Gastroesophageal sphincter (tissue), 4 donors: ENCODE results near the gene IFT80. TPM values are rescaled to one million over a fixed set of nuclear protein-coding genes. Genes with fewer than 3 reads are reported as not detected.

Source experiments
- ATAC-seq: fragments of 150-250 bp; one replicate; pipeline ENCODE4 v1.9.1; 2016; ENCODE audit warnings: mild to moderate bottlenecking, moderate library complexity
- H3K27ac ChIP-seq, 4 donors: fragments of 200-600 bp; sonication (generic) in 3 of 4; 1 replicate in 3 of 4; 2 replicates in 1 of 4; pipeline ENCODE4 v1.5.1; 2016 to 2019
- H3K27me3 ChIP-seq: fragments of 200-600 bp; sonication (generic); one replicate; pipeline ENCODE4 v1.5.1; 2019
- H3K36me3 ChIP-seq, 2 donors: fragments of 200-600 bp; sonication (generic); one replicate each; pipeline ENCODE4 v1.5.1; 2019; ENCODE audit warnings: control low read depth in 1 of 2
- H3K4me1 ChIP-seq, 3 donors: fragments of 200-600 bp; sonication (generic); 1 replicate in 2 of 3; 2 replicates in 1 of 3; pipeline ENCODE4 v1.5.1; 2016 to 2019; ENCODE audit warnings: control low read depth in 2 of 3
- H3K4me3 ChIP-seq, 2 donors: fragments of 200-600 bp; sonication (generic); one replicate each; pipeline ENCODE4 v1.5.1; 2019; ENCODE audit warnings: mild to moderate bottlenecking in 1 of 2, moderate library complexity in 1 of 2
- H3K9me3 ChIP-seq, 3 donors: fragments of 200-600 bp; sonication (generic); one replicate each; pipeline ENCODE4 v1.5.1; 2017 to 2019; ENCODE audit warnings: control low read depth in 2 of 3
- CTCF ChIP-seq, 4 experiments: fragments of 200-600 bp in 2 of 4; fragments of 450-650 bp in 2 of 4; sonication (generic) in 1 of 4; IDR thresholded peaks; one replicate each; pipeline ENCODE4 v1.5.1; 2017 to 2019; ENCODE audit warnings: antibody characterized with exemption in 4 of 4, mild to moderate bottlenecking in 2 of 4, moderate library complexity in 2 of 4
- EP300 ChIP-seq: sonication (generic); formaldehyde crosslinking; IDR thresholded peaks from one replicate; pipeline ENCODE4 v1.6.1; 2017; ENCODE audit warnings: antibody characterized with exemption, mild to moderate bottlenecking
- POLR2A ChIP-seq, 2 donors: fragments of 450-650 bp; IDR thresholded peaks; one replicate each; pipeline ENCODE4 v1.6.1; 2017; ENCODE audit warnings: antibody characterized with exemption in 2 of 2, mild to moderate bottlenecking in 2 of 2, moderate library complexity in 1 of 2
- POLR2AphosphoS5 ChIP-seq: sonication (generic); formaldehyde crosslinking; IDR thresholded peaks from one replicate; pipeline ENCODE4 v1.6.1; 2017; ENCODE audit warnings: antibody characterized with exemption
- WGBS, 2 donors: methylation state at CpG; one replicate each; pipeline ENCODE4 v1.1.5; 2018; ENCODE audit warnings: low coverage in 1 of 2; 5-methylcytosine and 5-hydroxymethylcytosine counted together
- total RNA-seq, 4 donors: library from RNA; depleted of rRNA; stranded (reverse); fragments of >200 nt; gene quantifications; one replicate each; pipeline ENCODE4 v1.1.0, GENCODE V29; 2016

Gene IFT80
- total RNA-seq, 4 donors from 2014 or later = 14.9 to 36.6 (median 20.1) TPM

- peaks cover 46% of the 10 kb centered on the region for H3K27me3 ChIP-seq
- no peak for TF ChIP-seq POLR2AphosphoS5
- no peak for TF ChIP-seq EP300
- no peak for TF ChIP-seq CTCF (IDR thresholded peaks at IDR 0.05)
- TF ChIP-seq POLR2A (IDR thresholded peaks at IDR 0.05) = no peak
- H3K9me3 ChIP-seq = no peaks in the 10 kb centered on the region
- H3K27ac ChIP-seq = no peak overlapping the region
- 75 to 86% methylated on average over 3 of the region's 3 CpGs for WGBS, 2 donors
- no peaks in the 10 kb centered on the region for H3K36me3 ChIP-seq
- no peak overlapping the region for H3K4me3 ChIP-seq
- H3K4me1 ChIP-seq = peaks cover 0 to under 1% (median 0%) of the 10 kb centered on the region in 3 donors
- ATAC-seq = no peak
Observed at GRCh38 chr3:160232014-160232413, 167.0 kb downstream of the IFT80 start.

GRCh38 chr3:160227419-160227818, 171.6 kb downstream of the IFT80 start:
- 67 to 81% methylated on average over 3 of the region's 3 CpGs for WGBS, 2 donors
- Histone ChIP-seq H3K27ac (no peak overlapping the region), H3K27me3 (peaks cover 68% of the 10 kb centered on the region), H3K4me1 (peaks cover 0 to 31% (median 5%) of the 10 kb centered on the region in 3 donors), H3K36me3 (no peaks in the 10 kb centered on the region), H3K4me3 (no peak overlapping the region), H3K9me3 (no peaks in the 10 kb centered on the region)
- TF ChIP-seq EP300 = no peak
- TF ChIP-seq POLR2A (IDR thresholded peaks at IDR 0.05) = no peak
- TF ChIP-seq POLR2AphosphoS5 = no peak
- no peak for TF ChIP-seq CTCF (IDR thresholded peaks at IDR 0.05)
- no peak for ATAC-seq

- peak; percentile 4 for ATAC-seq
- WGBS, 2 donors = 0% methylated on average over 1 to 7 of the region's 87 CpGs
Observed at GRCh38 chr3:160226026-160226907, 172.8 kb downstream of the IFT80 start.

GRCh38 chr3:160225176-160226025, 173.6 kb downstream of the IFT80 start, which contains the start of gene C3orf80:
C3orf80 (plus strand) TSS chr3:160225422; CDS start chr3:160225636, 214 bp downstream.
- H3K9me3 ChIP-seq = no peaks in the 10 kb centered on the region
- H3K27me3 ChIP-seq = peaks cover 59% of the 10 kb centered on the region
- peak; percentile 73 for ATAC-seq
- peak within 1 kb of the TSS; percentile 34 to 66 for H3K4me3 ChIP-seq
- H3K27ac ChIP-seq = peak within 1 kb of the TSS in 2 of 4 donors; percentile 3 to 35
- no peaks in the 10 kb centered on the region for H3K36me3 ChIP-seq
- no peak for TF ChIP-seq POLR2A (IDR thresholded peaks at IDR 0.05)
- TF ChIP-seq CTCF (IDR thresholded peaks at IDR 0.05) = peak in 2 of 4 experiments; percentile 21 to 33
- no CpG with 5 or more reads among the region's 104 CpGs for WGBS, 2 donors
- peaks cover 0 to 31% (median 5%) of the 10 kb centered on the region in 3 donors for H3K4me1 ChIP-seq

More at GRCh38 chr3:160226026-160226907, 172.8 kb downstream of the IFT80 start:
- H3K27ac ChIP-seq = no peak overlapping the region
- TF ChIP-seq EP300 (no peak), CTCF (IDR thresholded peaks at IDR 0.05) (no peak), POLR2A (IDR thresholded peaks at IDR 0.05) (no peak), POLR2AphosphoS5 (no peak)
- peak overlapping the region; percentile 34 to 66 for H3K4me3 ChIP-seq
- H3K4me1 ChIP-seq = peaks cover 0 to 31% (median 5%) of the 10 kb centered on the region in 3 donors
- no peaks in the 10 kb centered on the region for H3K36me3 ChIP-seq
- peaks cover 64% of the 10 kb centered on the region for H3K27me3 ChIP-seq
- H3K9me3 ChIP-seq = no peaks in the 10 kb centered on the region
